GM21515 (cell line): ENCODE measurements around the gene GAB2.

Source experiments
- ATAC-seq: cut with Tn5 transposase; IDR thresholded peaks from one replicate; pipeline ENCODE4 v1.9.1; 2021; ENCODE audit not compliant: unreplicated experiment

GAB2 gene

GRCh38 chr11:78166855-78167469, 250.7 kb downstream of the GAB2 start:
- no peak for ATAC-seq
